Stimulated activated CD4-positive, alpha-beta T cell treated with anti-CD3 and anti-CD28 coated beads, Interleukin-4, amount 100 ng/mL, for 4 hours (primary cell): ENCODE data around the gene SLC9B1.
"Not testable (repeated sequence)": the region's sequence is repeated elsewhere in the genome, so short reads cannot be mapped to it uniquely, and the experiment has no call there.

Experiments used
- DNase-seq, 2 experiments: peaks; one replicate each; pipeline ENCODE4 v3.0.0-alpha.2; 2020

The SLC9B1 gene

GRCh38 chr4:103010804-103011203 is 8.7 kb downstream of the SLC9B1 start:
- no peak for DNase-seq

GRCh38 chr4:103008875-103009729 is 10.4 kb downstream of the SLC9B1 start:
- no peak for DNase-seq

GRCh38 chr4:103002551-103002950 is 17.0 kb downstream of the SLC9B1 start:
- no peak for DNase-seq

- DNase-seq: no peak
These were observed 24.7 kb downstream of the SLC9B1 start for GRCh38 chr4:102994803-102995202.

GRCh38 chr4:102993985-102994384 is 25.5 kb downstream of the SLC9B1 start:
- DNase-seq: not testable (repeated sequence)

GRCh38 chr4:102988429-102989020 is 31.0 kb downstream of the SLC9B1 start:
- no peak for DNase-seq

- no peak for DNase-seq
These were observed 38.5 kb downstream of the SLC9B1 start for GRCh38 chr4:102981005-102981404.

GRCh38 chr4:102961813-102962212 is 57.7 kb downstream of the SLC9B1 start:
- not testable (repeated sequence) for DNase-seq

- no peak for DNase-seq
These were observed 60.0 kb downstream of the SLC9B1 start for GRCh38 chr4:102959496-102959895.

- no peak for DNase-seq
These were observed 74.4 kb downstream of the SLC9B1 start for GRCh38 chr4:102945066-102945465.

GRCh38 chr4:102938063-102938462 is 81.4 kb downstream of the SLC9B1 start:
- DNase-seq: not testable (repeated sequence)

- no peak for DNase-seq
These were observed 83.8 kb downstream of the SLC9B1 start for GRCh38 chr4:102935716-102936115.

GRCh38 chr4:102919697-102920096 is 99.8 kb downstream of the SLC9B1 start:
- DNase-seq: not testable (repeated sequence)

GRCh38 chr4:102918859-102919258 is 100.6 kb downstream of the SLC9B1 start:
- DNase-seq: no peak

- DNase-seq: no peak
These were observed 117.7 kb downstream of the SLC9B1 start for GRCh38 chr4:102901804-102902203.

GRCh38 chr4:102897610-102898009 is 121.9 kb downstream of the SLC9B1 start:
- DNase-seq: not testable (repeated sequence)

GRCh38 chr4:102896547-102896946 is 123.0 kb downstream of the SLC9B1 start:
- not testable (repeated sequence) for DNase-seq

- DNase-seq: not testable (repeated sequence)
These were observed 129.6 kb downstream of the SLC9B1 start for GRCh38 chr4:102889866-102890265.

GRCh38 chr4:102888570-102888969 is 130.9 kb downstream of the SLC9B1 start:
- DNase-seq: not testable (repeated sequence)

- no peak for DNase-seq
These were observed 136.2 kb downstream of the SLC9B1 start for GRCh38 chr4:102883278-102883677.

GRCh38 chr4:102881343-102881742 is 138.2 kb downstream of the SLC9B1 start:
- DNase-seq: no peak

- DNase-seq: no peak
These were observed 140.6 kb downstream of the SLC9B1 start for GRCh38 chr4:102878901-102879300.

- DNase-seq: not testable (repeated sequence)
These were observed 141.2 kb downstream of the SLC9B1 start for GRCh38 chr4:102878349-102878748.

GRCh38 chr4:102877477-102878106 is 141.9 kb downstream of the SLC9B1 start:
- DNase-seq: not testable (repeated sequence)
